GM21423 (cell line): Measurements from ENCODE around the gene DOP1B.
"Not testable (repeated sequence)": the region's sequence is repeated elsewhere in the genome, so short reads cannot be mapped to it uniquely, and the experiment has no call there.

Experiments used
- ATAC-seq: cut with Tn5 transposase; IDR thresholded peaks from one replicate; pipeline ENCODE4 v1.9.1; 2021; ENCODE audit warnings: mild to moderate bottlenecking, moderate library complexity; ENCODE audit not compliant: unreplicated experiment

DOP1B gene, protein sequence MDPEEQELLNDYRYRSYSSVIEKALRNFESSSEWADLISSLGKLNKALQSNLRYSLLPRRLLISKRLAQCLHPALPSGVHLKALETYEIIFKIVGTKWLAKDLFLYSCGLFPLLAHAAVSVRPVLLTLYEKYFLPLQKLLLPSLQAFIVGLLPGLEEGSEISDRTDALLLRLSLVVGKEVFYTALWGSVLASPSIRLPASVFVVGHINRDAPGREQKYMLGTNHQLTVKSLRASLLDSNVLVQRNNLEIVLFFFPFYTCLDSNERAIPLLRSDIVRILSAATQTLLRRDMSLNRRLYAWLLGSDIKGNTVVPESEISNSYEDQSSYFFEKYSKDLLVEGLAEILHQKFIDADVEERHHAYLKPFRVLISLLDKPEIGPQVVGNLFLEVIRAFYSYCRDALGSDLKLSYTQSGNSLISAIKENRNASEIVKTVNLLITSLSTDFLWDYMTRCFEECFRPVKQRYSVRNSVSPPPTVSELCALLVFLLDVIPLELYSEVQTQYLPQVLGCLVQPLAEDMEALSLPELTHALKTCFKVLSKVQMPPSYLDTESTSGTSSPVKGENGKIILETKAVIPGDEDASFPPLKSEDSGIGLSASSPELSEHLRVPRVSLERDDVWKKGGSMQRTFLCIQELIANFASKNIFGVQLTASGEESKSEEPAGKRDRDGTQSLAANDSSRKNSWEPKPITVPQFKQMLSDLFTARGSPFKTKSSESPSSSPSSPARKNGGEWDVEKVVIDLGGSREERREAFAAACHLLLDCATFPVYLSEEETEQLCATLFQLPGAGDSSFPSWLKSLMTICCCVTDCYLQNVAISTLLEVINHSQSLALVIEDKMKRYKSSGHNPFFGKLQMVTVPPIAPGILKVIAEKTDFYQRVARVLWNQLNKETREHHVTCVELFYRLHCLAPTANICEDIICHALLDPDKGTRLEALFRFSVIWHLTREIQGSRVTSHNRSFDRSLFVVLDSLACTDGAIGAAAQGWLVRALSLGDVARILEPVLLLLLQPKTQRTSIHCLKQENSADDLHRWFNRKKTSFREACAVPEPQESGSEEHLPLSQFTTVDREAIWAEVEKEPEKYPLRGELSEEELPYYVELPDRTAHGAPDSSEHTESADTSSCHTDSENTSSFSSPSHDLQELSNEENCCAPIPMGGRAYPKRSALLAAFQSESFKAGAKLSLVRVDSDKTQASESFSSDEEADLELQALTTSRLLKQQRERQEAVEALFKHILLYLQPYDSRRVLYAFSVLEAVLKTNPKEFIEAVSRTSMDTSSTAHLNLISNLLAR (N-terminal part only)

DNA sequence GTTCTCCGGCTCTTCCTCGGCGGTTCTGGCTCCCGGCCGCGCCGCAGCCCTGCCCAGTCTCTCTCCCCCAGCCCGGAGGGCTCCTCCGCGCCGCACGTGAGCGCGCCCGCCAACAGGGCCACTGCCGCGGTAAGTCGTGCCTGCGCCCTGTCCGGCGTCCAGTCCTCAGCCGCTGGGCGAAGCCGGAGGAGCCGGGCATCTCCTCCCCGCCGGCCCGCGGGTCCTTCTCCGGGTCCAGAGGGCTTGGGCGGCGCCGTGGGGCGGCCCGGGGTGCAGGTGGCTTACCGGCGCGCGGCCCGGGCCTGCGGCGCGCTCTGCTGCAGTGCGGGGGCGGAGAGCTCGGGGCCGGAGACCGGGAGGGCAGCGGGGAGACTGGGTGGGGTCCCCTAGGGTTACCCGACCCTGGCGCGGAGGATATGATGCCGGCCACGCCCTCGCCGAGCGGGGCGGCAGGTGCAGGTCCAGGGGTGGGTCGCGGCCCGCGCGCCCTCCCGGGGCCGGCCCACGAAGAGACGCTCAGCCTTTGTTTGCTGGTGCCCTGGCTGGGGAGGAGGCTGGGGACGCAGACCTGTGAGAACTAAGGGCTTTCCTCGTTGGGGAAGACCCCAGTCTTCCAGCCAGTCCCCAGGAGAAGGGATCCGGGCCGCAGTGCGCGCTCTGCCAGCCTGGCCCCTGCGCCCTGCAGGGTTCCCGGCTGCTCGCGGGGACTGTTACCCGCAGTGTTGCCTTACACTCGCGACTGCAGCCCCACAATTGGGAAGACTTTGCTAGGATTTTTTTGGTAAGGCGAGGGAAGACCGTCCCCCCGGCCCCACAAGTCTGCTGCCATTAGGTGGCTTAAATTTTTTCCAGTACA lies at the start of gene DOP1B:
TSS of gene DOP1B (plus strand) at position 10 of the 856 bp plus-strand sequence. CDS start 7,910 bp downstream, outside the sequence.
- peak; percentile 10 for ATAC-seq

DNA sequence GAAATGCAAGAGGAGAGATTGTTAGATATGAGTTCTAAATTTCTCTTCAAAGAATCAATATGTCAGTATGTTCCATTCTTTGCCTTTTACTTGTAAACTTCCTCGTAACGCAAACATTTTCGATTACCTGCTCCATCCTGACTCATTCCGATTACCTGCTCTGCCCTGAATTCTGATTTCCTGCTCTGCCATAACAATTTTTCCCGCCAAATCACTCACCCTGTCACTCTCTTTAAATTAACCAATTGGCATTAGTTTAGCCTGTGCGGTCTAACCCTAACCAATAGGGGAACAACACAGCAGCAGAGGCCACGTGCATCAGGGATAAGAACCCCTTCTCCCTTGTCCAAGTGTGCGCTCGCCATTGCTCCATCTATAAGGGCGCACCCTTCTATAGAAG lies 46.8 kb upstream of the DOP1B start:
- ATAC-seq = no peak

DNA sequence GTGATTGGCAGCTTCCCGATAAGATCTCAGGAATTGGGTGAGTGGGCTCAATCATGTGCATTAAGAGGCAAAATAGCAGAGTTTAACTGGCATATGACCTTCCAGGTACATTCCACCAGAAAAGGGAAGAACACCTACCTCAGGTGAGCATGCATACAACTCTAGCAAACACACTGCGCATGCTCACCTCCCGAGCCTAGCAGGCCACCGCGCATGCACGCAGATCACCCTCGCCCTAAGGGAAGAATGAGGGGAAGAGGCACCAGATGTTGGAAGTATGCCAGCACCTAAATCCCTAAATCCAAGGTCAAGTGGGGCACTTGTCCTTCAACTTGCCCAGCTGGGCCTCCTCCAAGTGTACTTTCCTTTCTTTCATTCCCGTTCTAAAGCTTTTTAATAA lies 45.4 kb upstream of the DOP1B start:
- ATAC-seq = no peak

DNA sequence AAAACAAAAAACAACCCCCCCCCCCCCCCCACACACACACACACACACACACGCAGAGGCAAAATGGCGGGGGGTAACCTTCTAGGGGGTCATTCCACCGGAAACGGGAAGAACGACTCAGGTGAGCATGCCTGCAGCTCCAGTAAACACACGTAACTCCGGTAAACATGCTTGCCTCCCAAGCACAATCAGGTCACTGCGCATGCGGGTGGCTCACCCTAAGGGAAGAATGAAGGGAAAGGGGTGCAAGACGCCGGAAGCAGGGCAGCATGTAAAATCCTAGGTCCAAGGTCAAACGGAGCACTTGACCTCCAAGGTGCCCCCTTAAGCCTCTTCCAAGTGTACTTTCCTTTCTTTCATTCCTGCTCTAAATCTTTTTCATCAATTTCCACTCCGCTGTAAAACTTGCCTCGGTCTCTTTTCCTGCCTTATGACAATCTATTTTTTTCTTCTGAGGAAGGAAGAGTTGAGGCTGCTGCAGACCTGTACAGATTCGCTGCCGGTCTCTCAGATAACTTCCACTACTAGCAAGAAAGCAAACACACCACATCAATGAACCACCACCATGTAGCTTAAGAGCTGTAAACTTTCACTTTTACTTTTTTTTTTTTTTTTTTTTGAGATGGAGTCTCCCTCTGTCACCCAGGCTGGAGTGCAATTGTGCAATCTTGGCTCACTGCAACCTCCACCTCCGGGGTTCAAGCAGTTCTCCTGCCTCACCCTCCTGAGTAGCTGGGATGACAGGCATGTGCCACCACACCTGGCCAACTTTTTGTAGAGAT lies 42.8 kb upstream of the DOP1B start:
- no peak for ATAC-seq

DNA sequence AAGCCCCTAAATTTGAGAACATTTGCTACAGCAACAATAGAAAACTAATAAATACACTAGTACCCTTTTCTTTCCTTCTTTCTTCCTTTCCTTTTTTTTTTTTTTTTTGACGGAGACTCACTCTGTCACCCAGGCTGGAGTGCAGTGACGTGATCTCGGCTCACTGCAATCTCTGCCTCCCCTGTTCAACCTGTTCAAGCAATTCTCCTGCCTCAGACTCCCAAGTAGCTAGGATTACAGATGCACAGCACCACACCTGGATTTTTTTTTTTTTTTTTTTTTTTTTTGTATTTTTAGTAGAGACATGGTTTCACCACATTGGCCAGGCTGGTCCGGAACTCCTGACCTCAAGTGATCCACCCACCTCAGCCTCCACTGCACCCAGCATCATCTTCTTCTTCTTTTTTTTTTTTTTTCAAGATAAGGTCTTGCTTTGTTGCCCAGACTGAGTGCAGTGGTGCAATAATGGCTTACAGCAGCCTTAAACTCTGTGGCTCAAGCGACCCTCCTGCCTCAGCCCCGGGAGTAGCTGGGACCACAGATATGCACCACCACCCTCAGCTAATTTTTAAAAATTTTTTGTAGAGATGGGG lies 41.4 kb upstream of the DOP1B start:
- no peak for ATAC-seq

DNA sequence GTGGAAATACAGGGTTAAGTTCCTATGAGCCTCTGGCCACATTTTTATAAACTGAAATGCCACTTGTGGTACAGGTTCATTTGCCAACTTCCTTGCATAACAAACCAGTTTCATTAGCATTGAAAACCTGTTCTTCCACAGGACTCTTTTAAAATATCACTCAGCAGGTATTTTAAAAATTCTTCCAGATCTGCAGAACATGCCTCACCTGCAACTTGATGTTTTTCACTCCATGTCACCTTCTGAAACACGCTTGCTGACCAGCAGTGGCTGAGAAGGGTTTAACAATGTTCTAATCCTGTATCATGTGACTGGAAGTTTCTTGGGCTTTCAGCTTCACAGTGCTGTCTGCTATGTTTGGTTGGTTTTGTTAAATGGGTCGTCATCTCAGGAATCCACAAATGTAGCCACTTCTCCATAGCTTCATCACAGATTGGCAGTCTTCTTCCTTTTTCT lies 39.3 kb upstream of the DOP1B start:
- ATAC-seq = no peak

DNA sequence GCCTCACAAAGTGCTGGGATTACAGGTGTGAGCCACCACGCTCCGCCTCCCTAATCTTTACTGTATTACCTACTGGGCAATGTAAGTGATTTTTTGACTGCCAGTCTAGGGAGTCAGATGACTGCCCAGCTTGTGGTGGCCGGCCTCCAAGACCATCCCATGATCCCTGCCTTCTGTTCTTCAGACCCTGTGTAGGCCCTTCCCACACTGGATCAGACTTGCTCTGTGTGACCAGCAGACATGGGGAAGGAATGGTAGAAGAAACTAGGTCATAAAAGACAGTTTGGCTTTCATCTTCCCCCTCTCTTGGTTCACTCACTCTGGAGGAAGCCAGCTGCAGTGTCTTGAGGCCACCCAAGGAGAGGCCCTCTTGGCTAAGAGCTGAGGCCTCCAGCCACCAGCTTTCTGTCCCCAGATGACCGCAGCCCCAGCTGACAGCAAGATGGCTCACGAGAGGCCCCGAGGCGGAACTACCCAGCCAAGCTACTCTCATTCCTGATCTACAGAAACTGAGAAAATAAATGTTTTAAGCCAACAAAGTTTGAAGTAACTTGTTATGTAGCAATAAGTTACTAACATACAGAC lies 36.2 kb upstream of the DOP1B start:
- ATAC-seq = no peak

DNA sequence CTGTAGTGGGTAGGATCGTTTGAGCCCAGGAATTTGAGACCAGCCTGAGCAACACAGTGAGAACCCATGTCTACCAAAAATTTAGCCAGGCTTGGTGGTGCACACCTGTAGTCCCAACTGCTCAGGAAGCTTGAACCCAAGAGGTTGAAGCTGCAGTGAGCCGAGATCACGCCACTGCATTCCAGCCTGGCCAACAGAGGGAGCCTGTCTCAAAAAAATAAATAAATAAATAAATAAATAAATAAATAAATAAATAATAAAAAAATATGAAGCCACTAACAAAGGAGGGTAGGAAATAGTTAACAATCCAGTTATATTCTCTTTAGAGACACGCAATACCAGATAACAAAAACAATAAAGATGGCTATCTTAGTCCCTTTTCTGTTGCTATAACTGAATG lies 33.6 kb upstream of the DOP1B start:
- ATAC-seq = no peak

DNA sequence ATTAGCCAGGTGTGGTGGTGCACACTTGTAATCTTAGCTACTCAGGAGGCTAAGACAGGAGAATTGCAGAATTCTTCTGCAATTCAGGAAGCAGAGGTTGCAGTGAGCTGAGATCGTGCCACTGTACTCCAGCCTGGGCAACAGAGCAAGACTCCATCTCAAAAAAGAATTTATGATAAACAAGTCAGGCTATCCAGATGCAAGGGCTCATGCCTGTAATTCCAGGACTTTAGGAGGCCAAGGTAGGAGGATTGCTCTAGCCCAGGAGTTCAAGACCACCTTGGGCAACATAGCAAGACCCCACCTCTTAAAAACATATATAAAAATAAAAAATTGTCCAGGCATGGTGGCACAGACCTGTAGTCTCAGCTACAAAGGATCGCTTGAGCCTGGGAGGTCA lies 32.2 kb upstream of the DOP1B start:
- no peak for ATAC-seq

DNA sequence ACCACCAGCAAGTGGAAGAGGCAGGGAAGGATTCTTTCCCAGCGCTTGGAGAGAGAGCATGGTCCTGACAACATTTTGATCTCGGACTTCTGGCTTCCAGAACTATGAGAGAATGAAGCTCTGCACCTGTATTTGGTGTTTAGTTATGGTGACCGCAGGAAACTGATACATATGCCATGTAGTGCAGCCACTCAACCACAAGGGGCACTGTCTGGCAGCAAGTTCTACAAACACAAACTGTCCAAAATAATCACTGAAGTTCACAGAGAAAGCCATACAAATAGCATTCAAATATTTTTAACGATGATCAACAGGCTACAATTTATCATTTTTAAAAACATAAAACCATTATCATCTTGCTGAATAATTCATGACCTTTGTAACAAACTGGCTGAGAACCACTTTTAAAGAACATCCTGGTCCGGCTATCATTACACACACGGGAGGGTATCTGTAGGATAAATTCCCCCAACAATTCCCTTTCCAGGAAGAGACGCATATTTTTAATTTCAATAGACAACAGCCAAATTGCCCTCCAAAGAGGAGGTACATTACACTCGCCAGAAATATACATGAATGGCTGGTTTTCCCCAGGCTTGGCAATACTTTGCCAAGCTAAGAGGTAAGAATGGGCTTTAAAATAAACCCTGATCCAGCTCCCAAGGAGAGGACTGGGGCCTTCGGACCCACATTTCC lies 31.0 kb upstream of the DOP1B start:
- no peak for ATAC-seq

DNA sequence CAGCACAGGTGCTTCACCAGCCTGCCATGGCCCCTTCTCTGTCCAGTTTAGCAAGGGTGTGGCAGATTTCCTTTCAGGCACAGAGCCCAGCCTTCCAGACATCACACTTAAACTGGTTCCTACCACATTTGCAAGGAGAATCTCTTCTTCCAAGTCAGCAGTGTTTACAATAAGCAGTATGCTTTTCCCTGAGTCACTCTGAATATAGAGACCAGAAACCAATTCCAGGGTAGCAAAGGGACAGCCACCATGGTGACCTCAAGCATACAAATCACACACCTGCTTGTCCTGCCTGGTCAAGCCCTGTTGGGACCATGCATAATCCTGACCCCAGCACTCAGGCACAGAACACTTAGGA lies 30.4 kb upstream of the DOP1B start:
- ATAC-seq = no peak

DNA sequence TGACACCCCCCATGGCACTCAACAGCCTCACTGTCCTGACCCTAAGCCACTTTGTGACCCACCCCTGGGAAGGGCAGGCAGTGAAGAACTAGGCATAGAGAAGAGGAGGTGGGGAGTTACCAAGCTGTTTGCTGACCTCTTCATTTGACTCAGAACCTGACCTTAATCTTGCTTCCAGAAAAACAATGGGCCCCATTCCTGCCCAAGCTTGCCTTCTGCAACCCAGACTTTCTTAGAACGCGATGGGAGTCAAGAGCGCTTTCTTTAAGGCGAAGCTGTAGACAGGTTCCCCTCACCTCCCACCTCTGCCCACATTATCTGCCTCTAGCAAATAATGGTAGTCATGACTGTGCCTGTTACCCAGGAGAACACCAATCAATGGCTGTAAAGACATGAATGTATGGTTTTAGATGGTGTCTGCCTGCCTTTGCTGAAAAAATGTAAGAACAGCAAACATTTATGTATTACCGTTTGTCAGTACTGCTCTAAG lies 30.0 kb upstream of the DOP1B start:
- ATAC-seq = no peak

DNA sequence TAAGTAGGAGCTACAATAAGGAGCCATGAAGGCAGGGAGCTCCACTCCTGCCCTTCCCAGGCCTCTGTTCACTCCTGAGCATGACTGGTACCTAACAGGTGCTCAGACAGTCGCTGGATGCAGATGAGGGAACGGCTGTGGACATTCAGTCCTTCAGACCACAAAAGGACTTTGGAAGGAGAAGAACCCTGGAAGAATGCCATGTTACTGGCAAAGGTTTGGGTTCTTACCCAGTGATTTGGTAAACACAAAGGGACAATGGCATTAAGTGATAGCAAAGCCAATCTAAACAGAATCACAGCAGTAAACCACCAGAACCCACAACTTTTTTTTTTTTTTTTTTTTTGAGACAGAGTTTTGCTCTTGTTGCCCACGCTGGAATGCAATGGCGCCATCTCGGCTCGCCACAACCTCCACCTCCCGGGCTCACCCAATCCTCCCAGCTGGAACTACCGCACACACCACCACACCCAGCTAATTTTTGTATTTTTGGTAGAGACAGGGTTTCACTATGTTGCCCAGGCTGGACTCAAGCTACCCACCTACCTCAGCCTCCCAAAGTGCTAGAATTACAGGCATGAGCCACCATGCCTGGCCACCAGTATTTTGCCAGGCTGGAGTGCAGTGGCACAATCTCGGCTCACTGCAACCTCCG lies 29.2 kb upstream of the DOP1B start:
- no peak for ATAC-seq

DNA sequence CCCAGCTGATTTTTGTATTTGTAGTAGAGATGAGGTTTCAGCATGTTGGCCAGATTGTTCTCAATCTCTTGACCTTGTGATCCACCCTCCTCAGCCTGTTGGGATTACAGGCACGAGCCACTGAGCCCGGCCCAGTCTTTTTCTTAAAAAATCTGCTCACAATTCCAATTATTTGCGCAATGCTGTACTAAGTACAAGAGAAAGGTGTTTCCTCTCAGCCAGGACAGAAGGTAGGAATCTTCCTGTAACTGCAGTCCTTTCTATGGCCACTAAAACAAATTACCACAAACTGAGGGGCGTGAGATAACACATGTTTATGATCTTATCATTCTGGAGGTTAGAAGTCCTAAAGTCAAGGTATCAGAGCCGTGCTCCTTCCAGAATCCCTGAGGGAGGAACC lies 28.6 kb upstream of the DOP1B start:
- no peak for ATAC-seq

DNA sequence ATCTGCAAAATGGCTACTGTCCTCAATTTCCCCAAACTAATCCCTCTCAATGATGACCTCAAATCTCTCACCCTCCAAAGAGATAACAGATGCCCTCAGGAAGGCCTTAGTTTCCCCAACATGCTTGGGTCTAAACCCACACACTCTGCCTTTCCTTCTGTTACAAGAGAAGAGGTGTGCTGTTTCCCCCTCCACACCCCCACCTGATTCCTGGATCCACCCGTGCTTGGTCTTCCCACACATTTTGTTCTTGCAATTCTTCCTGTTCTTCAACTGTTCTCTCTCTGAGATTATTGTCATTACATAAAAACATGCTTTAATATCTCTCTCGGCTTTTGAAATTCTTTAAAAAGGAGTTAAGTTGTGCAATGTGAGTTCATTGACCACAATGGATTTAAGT lies 27.4 kb upstream of the DOP1B start:
- no peak for ATAC-seq

DNA sequence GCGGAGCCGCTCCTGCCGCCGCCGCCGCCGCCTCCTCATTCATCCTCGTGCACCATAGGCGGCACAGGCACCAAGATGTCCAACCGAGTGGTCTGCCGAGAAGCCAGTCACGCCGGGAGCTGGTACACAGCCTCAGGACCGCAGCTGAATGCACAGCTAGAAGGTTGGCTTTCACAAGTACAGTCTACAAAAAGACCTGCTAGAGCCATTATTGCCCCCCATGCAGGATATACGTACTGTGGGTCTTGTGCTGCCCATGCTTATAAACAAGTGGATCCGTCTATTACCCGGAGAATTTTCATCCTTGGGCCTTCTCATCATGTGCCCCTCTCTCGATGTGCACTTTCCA lies 26.2 kb upstream of the DOP1B start:
- ATAC-seq = not testable (repeated sequence)

DNA sequence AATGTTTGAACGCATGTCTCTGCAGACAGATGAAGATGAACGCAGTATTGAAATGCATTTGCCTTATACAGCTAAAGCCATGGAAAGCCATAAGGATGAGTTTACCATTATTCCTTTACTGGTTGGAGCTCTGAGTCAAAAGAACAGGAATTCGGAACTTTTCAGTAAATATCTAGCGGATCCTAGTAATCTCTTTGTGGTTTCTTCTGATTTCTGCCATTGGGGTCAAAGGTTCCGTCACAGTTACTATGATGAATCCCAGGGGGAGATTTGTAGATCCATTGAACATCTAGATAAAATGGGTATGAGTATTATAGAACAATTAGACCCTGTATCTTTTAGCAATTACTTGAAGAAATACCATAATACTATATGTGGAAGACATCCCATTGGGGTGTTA lies 25.8 kb upstream of the DOP1B start:
- not testable (repeated sequence) for ATAC-seq

DNA sequence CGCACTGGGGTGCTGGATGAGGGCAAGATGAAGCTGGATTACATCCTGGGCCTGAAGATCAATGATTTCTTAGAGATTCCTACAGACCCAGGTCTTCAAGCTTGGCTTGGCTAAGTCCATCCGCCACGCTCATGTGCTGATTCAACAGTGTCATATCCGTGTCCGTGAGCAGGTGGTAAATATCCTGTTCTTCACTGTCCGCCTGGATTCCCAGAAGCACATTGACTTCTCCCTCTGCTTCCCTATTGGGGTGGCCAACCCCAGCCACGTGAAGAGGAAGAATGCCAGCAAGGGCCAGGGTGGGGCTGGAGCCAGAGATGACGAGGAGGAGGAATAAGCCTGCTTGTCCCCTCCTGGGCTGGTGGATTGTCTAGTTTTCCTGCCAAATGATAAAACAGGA lies 23.9 kb upstream of the DOP1B start:
- no peak for ATAC-seq
